Eye (tissue), 1 donor: ENCODE data around the gene RNF169.
A peak's percentile ranks its signal among the peaks of the same experiment; 100 is the strongest.

Experiments used
- DNase-seq: peaks from one replicate; pipeline ENCODE4 v3.0.0-alpha.2; 2015

Gene RNF169, protein sequence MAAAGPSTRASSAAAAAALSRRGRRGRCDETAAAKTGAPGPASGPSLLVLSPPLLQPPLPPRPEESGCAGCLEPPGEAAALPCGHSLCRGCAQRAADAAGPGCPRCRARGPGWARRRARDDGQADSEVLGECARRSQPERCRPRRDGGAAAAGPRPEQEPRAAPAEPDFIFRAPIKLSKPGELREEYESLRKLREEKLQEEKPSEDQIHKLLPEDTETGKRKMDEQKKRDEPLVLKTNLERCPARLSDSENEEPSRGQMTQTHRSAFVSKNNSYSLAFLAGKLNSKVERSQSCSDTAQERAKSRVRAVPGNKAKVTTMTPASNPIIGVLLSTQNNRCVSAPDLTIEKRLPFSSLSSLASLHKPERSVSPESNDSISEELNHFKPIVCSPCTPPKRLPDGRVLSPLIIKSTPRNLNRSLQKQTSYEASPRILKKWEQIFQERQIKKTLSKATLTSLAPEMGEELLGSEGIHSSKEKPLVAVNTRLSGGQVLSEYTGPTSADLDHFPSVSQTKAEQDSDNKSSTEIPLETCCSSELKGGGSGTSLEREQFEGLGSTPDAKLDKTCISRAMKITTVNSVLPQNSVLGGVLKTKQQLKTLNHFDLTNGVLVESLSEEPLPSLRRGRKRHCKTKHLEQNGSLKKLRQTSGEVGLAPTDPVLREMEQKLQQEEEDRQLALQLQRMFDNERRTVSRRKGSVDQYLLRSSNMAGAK

DNA sequence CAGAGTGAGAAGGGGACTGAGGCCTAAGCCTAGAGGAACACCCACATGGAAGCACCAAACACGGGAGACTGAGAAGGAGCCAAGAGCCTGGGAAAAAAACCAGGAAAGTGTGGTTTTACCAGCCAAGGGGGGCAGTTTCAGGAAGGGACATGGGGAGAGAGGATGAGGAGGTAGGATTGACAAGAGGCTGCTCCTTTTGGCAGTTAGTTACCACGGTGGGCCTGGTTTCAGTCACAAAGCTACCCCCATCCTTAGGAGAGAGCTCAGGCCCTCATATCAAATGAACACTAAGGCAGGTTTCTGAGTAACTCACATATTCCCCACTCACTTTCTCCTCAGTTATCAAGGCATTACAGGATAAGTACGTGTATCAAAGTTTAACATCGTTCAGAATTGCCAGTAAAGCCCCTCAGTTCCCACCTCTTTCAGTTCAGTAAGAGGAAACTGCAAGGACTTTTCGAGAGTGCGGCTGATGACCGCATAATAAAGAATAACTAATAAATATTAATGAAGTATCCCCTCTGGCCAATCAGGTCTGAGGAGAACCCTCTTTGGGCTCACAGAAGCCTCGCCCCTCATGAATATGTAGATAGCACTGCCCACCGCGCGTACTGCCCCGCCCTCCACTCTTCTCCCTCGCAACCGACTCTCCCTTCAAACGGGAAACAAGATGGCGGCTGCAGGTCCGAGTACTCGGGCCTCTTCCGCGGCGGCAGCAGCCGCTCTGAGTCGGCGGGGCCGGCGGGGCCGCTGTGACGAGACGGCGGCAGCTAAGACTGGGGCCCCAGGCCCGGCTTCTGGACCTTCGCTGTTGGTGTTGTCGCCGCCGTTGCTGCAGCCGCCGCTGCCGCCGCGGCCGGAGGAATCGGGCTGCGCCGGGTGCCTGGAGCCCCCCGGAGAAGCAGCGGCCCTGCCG lies at the start of gene RNF169:
Gene RNF169, plus strand, starts transcription at position 639 of the 916 bp plus-strand sequence. Its CDS starts 32 bp downstream, at position 671.
- peak; percentile 98 for DNase-seq

DNA sequence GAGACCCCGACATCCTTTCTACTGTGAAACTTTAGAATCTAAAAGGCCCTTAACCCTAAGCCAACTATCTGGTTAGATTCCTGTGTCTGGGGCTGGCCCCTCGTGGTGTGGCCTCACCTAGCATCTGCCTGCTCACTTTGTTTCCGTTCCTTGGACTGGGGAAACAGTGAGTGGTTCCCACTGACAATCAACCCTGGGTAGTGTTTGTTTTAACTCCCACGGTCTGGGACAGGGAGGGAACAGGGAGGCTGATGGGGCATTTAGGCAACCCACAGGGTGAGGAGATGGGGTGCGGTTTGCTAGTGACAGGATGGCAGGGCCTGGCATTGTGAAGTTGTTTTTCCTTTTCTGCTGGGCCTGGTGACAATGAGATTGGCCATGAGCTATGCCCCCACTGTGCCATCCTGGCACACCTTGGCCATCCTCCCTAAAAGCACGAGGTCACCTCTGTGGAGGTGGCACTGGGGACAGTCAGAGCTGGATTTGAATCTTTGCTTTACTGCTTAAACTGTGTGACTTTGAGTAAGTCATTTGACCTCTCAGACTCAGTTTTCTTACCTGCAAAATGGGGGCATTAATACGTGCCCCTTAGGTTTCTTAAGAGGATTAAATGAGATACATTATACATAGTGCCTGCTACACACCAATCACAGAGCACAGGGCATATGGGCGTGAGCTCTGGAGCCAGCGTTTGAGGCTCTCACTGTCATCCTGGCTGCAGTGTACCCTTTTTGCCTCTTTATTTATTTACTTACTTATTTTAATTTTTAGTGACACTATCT lies 48.8 kb upstream of the RNF169 start:
- no peak for DNase-seq

DNA sequence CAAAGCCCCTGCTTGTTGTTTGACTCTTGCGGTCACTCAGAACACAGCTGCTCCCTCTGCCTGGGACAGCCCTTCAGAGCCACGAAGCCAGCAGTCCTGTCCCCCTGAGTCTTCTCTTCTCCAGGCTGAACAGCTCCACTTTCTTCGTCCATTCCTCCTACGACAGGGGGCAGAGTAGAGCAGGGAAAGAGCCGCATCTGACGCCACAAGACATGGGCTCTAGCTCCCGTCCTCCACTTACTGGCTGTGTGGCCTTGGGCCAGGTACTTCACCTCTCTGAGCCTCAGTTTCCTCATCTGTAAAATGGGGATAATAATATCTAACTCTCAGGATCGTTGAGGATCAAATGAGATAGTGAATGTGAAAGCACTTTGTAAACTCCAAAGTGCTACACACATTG lies 47.3 kb upstream of the RNF169 start:
- no peak for DNase-seq

DNA sequence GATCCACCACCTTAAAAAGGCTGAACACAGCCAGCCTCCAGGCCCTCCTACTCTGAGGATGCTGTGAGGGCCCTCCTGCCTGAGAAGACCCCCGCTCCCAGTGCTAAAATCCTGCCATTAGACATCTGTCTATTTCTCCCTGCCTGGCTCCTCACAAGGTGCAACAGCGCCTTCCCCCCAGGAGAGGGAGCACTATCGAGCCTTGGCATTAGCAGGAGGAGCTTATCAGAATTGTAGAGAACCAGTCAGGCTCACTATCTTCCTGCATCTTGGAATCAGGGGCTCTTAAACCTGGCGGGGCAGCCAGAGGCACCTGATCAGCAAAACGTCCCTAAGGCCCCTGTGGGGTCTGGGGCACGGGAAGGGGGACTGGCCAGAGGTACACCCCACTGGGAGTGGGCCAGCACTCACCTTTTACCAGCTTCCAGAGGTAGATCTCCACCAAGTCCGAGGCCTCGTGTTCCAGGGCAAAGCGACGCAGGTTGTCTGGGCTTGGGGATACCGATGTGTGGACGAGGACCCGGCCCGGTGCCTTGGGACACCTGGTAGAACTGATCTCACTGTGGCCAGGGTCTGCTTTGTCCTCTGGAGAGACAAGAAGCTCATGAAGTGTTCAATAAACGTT lies 46.2 kb upstream of the RNF169 start:
- peak; percentile 89 for DNase-seq

DNA sequence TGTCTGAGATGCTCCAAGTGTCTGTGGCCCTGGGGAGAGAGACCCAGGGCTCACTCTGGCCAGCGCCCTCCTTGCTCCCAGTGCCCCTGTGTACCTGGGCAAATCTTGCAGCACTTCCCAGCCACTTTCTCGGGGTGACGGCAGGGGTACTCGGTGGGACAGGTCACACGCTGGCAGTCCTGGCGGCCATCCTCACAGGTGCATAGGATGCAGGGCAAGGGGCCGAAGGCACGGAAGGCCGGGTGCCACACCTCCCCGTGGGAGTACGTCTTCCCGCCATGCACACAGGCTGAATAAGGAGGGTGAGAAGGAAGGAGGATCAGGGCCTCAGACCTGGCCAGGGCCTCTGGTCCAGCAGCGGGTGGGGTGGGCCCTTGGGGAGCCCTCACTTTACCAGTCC lies 45.4 kb upstream of the RNF169 start:
- DNase-seq = no peak

DNA sequence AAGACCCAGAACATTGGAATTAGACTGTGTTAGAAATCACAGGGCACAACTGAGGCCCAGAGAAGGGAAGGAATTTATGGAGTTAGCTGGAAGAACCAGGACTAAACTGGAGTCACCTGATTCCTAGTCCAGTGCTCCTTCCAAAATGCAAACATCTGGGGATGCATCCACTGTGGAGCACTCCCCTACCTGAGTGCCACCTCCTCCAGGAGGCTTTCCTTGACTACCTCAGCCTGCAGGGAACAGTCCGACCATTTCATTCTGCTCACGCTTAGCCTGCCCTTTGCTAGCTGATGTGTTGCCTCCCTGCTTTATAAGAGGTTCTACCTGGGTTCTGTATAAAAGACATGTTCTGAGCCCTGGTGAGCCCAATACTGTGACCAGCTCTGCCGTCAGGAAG lies 41.5 kb upstream of the RNF169 start:
- DNase-seq = no peak

DNA sequence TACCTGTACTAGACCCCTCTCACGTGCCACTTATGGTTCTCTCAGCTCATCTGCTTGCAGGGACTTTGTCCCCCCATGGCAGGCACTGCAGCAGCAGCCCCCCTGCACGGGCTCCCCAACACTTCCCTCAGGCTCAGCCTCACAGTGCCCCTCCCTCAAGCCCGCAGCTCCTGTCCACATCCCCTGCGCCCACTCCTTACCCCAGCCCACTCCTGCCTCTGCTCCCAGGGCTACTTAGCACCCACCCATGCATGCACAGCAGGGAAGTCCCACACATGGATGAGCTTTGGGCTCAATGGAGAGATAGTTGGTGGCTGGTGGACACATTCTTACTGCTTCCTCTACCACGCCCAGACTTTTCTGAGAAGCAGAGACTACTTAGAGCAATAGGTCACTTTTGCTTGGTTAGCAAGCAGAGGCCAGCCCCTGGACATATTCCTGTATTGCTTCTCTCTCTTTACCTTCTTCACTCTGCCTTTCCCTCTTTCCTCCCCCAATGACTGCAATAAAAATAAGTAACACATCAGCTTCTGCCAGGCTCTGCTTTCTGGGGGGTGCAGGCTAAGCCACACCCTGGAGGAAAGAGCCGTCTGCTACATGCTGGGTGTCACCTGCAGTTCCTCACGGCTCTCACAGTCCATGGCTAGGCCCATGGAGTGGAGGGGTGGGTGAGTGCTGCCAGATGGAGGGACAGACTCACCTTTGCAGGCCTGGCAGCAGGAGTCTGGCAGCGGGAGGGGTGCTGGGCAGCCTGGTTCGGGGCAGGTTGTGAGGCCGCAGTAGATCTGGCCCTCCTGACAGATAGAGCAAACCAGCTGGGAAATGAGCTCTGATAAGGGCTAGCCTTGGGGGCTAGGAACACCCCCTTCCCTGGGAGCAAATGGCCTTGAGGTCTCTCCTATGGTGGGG lies 40.8 kb upstream of the RNF169 start:
- DNase-seq = no peak

DNA sequence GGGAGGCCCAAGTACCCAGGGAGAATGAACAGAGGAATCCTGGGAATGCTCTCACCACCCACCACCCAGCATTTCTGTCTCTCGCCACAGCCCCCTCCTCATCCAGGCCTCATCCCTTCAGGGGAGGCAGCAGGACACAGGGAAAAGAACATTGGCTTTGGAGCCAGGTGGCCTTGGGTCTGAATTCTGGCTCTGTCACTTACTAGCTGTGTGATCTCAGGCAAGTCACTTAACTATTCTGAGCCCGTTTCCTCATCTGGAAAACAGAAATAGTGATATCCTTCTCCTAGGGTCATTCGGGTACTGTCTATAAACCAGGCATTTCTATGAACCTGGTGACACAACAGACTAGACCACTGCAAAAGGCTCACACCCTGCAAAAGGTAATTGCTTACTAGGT lies 39.5 kb upstream of the RNF169 start:
- DNase-seq = no peak

DNA sequence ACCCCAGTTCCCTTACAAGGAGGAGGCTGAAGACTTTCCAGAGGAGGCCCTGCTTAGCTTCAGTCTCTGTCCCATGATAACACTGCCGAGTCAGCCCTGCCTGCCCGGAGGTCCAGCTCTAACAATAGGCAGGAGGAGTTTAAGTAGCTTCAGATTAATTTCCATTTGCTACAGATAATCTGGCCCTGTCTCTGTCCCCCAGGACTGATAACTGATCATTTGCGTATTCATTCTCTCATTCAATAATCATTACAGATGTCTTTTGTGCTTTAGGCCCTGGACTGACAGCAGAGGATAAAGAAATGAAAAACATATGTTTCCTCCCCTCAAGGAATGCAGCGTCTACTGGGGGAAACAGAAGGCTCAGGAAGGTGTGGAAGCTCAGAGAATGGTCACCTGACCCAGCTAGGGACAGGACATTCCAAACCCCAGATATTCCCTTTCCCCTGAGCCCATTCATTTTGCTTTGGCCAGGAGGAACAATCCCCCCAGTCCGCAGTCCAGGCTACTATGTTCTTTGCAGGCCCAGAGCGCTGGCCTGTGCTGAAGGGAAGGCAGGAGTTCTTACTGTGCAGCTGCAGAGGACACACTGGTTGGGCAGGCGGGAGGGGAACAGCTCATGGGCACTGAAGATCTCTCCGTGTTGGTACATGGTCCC lies 38.2 kb upstream of the RNF169 start:
- DNase-seq = peak; percentile 55

DNA sequence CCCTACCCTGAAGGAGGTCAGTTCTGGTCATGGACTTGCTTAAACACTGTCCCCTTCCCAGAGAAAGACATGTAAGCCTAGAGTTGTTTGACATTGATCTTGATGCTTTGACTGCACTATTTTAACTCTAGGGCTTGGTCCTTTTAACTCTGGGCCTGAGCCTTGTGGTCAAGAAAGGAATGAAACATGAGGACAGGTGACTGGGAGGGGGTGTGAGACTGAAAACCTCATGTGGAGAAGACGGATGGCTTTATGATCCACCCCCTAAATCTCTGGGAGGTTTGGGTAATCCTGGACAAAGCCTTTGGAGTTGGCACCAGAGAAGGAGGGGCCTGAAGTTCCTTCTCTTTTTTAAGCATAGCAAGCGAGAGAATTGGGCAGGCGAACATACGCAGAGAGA lies 35.0 kb upstream of the RNF169 start:
- no peak for DNase-seq

DNA sequence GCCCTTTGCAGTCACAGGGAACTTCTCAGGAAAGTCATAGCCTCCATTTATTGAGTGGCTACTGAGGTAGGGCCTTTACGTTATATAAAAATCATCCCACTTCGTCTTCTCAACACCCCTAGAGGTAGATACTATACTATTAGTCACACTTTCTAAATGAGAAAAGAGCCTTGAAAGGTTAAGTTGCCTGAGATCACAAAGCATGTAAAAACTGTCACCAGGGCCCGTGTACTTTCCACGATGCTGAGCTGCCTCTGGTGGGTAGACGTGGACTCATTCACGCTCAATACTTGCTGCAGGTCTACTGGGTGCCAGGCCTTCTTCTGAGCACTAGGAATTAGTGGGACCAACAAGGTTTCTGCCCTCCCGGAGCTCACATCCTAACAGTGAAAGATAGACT lies 33.7 kb upstream of the RNF169 start:
- DNase-seq = no peak

DNA sequence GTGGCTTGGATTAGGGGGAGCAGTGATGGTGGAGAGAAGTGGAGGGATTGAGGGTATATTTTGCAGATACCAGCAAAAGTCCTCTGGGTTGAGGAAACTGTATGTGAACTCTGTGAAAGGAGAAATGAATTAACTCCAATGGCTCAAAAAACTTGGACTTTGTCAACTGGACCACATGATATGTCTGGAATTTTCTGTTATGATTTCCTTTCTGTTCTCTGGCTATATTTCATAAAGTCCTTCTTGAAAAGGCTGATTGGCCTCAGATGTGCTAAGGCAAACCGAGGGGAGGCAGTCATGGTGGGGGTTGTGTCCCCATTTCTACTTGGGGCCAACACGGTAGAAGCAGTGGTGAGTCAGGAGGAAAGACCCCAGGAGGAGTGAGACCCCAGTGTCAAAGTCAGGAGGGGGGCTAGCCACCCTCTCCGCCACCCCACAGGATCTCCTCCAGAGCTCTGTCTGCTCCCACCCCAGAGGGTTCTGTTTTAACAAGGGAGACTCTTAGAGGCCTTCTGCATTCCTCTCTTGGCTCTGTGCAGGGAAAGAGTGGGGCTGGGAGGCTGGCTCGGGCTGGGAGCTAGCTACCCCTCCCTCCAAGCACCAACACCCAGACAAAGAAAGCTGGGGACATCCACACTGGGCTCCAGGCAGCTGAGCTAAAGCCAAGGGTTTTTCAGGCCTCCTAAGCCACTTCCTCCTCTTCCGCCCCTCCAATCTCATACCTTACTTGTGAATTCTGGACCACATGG lies 31.3 kb upstream of the RNF169 start:
- DNase-seq = peak; percentile 31

DNA sequence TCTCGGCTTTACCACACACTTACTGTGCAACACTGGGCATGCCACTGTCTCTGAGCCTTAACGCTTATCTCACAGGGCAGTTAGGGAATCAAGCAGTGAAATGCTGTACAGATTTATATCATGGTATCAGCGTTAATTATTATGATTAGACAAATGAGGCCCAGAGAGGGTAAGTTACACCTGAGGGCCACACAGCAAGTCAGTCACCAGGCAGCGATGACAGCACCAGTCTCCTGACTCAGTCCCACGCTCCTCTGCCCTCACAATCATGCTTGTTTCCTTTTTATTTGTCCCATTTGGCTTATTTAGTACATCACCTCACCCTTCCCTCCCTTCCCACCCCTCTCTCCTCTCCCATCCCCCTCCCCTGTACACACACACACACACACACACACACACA lies 29.6 kb upstream of the RNF169 start:
- no peak for DNase-seq

DNA sequence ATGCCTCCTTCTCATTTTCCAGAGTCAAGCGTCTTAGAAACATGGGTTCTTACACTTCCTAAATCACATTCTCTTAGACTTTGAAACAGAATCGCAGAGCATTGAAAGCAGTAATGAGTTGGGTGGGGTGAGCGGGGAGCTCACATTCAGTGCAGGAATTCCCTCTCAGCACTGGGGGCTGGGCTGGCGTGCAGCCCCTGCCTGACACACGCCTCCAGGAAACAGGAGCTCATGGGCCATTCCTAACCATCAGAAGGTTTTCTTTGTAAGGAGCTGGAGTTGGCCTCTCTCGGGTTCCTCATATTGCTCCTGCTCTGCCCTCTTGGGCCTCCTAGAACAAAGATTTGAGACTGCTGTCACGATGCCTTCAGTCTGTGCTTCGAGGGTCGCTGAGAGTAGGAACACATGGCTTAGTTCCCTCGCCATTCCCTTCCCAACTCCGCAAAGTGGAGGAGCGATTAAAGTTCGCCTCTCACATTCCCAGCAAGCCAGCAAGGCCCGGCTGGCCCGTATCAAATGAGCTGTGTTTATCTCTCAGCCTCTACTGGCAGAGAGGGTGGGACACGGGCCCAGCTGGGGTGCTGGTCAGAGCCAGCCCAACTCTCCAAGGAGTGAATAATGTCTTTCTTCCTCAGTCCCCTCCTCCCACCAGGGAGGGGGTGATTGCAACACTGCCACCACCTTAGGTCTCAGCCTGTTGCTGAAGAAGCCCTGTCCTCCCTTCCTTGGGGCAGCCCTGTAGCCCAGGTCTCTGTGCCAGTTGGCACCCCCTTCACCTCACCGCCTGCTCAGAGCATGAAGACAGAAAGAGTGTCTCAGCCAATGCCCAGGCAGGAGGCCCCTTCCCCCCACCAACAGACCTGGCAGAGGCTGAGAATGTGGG lies 27.8 kb upstream of the RNF169 start:
- DNase-seq = peak; percentile 36

DNA sequence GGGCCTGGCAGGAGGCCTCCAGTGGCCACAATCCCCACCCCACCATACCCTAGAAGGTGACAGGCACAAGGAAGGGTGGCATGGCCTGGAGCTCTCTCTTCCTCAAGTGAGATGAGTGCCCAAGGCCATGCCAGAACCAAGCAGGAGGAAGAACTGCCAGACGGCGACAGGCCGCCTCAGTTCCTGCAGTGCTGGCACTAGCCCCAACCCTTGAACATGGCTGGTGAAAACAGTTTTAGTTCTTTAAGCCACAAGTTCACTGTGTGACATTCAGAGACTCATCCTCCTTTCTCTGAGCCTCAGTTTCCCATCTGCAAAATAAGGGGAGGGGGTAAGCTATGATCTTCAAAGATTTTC lies 27.2 kb upstream of the RNF169 start:
- DNase-seq = no peak

DNA sequence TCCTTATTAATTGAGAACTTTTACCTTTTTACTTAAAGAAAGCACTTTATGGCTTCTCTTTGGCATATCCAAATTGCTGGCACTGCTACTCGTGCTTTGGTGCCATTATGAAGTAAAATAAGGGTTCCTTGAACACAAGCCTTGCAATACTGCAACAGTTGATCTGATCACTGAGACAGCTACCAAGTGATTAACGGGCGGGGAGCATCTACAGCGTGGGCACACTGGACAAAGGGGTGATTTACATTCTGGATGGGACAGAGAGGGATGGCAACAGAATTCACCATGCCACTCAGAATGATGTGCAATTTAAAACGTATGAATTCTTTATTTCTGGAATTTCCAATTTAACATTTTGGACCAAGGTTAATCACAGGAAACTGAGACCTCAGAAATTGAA lies 25.1 kb upstream of the RNF169 start:
- DNase-seq = no peak

DNA sequence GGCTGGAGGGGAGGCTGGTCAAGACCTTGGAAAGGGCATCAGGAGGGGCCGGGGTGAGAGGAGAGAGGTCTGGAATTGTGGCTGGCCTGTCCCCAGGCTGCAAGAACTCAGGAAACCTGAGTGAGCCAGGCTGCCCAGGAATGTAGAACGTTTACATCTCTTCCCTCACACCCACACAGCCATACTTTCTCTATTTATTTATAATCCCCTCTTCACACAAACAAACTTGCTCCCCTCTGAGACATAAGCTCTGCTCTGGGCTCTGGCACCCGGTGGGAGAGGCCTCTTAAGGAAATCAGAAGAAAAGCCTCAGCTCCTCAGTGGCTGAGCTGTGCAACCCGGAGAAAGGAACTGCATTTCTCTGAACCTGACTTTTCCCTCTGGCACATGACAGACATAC lies 22.9 kb upstream of the RNF169 start:
- DNase-seq = no peak

DNA sequence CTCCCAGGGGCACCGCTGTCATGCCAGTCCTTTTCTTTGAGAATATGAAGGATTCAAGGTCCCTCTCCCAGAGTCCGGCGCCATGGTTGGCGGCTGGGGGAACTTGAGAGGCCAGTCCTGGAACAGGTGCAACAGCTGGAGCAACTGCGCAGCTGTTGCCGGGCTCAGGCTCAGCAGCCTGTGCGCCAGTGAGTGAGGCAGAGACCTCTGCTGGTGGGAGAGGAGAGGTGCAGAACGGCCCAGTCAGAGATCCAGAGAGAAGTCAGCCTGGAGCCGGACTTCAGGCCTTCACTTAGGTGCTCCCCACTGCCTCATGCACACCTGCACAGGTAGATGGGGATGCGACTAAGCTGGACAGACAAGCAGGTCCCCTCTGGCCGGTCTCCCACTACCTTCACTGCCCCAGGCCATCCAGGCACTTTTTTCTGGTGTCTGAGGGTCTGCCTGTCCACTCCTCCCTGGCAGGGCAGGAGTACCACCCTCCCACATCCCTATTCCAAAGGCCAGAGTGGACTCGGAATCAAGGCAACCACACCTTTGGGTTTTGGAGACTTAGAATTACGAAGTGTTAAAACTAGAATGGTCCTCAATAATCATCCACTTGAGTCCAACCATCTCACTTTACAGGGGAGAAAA lies 22.0 kb upstream of the RNF169 start:
- DNase-seq = peak; percentile 85
